NCI-H2029 treated with DMSO at 0.1 percent for 48 hours (cell line): ENCODE data around the gene SEMA5B.

ENCODE experiments used
- DNase-seq: peaks from one replicate; lab custom pipeline; 2025; lab: John Stamatoyannopoulos, UW

The SEMA5B gene

DNA sequence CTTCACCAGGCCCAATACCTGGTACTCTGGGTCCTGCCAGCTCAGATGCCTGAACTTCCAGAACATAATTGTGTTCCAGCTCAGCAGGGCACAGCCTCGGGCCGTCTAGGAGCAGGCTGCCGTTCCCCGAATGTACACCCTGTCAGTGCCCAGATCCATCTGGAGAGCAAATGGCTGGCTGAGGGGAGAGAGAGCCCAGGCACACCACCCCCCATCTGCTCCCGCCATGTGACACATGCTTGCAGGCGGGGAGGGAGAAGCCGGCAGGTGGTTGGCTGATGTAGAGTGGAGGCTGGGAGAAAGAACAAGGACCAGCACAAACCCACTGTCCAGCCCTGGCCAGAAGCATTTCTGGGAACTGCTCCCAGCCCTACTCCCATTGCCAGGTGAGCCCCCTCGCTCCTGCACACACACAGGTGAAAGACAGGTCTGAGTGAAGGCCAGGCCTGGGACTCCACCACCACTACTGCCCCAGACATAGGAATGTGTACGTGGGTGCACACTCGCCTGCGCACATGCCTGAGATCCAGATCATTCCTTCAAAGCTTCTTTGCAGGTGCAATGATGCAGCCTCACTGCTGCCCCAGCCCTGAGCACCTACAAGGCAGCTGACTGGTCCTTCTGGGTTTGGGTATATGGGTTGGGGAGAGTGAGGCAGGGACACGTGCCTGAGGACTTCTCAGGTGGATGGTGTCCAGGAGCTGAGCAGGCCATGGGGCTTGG lies 53.5 kb downstream of the SEMA5B start:
- DNase-seq, result no peak

DNA sequence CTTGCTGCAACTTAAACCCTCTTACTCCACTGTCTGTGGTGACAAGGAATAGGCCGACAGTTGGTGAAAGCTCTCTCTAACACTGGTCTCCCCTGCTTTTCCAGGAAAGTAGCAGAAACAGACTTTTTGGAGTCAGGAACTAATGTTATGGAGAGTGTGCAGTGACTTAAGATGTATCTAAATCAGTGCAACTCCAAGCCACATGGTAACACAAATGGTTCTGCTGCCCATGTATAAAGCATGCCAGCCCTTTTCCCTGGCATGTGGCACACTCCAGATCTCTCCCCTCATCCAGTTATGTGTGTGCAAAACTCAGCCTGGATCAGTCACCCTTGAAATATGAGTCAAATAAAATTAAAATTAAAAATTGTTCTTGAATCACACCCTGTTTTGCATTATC lies 55.4 kb downstream of the SEMA5B start:
- DNase-seq, result no peak

DNA sequence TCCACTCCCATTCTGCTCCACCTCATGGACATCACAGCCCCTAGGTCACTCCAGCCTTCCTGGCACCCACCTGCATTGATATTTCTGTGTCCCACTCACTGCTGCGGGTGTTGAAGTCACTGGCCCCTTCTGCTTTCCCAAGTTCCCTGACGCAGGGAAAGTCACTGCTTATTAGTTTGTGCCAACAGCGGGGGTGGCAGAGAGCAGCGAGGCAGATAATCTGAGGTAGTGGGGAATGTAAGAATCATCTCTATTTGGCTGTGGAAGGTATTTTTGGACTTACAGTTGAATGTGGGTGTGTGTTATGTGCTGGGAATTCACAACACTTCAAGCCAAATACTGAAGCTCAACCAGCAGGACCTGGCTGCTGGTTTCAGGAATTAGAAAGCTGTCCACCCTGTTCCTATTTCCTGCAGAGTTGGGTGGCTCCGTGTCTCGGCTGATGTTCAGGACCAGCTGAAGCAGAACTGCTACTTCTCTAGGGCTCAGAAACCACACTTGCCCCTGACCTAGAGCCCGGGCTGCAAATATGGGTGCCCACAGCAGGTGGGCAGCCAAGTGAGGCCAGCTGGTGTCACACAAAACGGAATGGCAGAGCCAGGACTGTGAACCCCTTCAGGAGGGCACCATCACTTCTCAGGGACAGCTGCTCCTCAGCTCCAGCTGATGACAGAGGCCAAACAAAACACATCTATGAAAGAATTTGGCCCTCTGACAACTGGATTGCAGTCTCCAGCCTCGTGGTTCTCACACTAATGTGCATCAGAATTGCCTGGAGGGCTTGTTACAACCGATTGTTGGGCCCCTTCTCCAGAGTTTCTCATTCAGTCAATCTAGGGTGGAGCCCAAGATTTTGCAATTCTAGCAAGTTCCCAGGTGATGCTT lies 57.7 kb downstream of the SEMA5B start:
- DNase-seq, result no peak

DNA sequence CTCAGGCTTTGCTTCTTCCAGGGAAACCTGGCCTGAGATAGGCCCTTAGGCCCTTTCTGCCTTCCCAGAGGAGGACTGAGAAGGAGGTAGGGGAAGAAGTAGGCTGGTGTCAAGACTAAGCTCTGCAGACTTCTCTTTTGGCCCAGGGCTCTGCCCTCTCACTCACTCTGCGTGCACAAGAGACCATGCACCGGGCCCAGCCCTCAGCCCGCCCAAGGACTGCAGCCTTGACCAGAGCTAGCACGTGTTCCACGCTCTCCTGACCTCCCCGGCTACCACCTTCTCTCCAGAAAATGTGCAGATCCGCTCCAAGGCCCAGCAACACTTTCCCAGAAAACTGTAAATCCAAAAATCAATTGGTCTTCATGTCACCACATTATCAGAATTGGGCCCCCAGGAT lies 59.8 kb downstream of the SEMA5B start:
- DNase-seq, result no peak

DNA sequence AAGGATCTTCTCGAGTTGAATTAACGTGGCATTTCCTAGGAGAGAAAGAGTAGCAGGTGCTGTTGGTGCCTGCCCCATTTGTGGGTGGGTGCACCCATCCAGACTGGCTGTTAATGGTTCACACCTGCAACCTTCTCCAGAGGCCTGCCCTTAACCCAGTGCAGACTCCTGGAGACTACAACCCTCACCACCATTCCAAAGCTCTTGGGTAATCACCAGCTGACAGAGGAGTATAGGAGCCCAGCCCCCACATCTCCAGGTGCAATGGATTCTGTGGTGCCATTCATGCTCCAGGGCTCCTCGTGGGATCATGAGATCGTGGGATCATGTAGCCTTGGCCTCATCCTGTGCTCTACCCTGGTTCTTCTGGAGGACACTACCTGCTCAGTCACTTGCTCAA lies 60.2 kb downstream of the SEMA5B start:
- no peak for DNase-seq

DNA sequence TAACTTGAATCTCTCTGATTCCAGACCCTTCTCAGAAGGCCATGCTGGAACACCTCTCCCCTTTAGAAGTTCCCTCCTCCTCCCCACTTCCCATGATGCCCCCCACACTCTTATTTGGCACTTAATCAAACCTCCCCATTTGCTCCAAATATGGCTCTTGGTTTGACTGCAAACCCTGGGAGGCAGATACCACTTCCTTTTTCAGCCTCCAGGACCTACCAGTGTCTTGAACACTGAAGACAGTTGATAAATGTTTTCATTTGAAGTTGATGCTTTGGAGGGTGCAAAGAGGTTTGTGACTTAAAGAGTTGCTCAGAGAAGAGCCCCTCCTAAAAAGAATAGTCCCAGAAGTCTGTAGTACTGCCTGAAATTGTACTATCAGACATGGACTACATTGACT lies 61.5 kb downstream of the SEMA5B start:
- no peak for DNase-seq

DNA sequence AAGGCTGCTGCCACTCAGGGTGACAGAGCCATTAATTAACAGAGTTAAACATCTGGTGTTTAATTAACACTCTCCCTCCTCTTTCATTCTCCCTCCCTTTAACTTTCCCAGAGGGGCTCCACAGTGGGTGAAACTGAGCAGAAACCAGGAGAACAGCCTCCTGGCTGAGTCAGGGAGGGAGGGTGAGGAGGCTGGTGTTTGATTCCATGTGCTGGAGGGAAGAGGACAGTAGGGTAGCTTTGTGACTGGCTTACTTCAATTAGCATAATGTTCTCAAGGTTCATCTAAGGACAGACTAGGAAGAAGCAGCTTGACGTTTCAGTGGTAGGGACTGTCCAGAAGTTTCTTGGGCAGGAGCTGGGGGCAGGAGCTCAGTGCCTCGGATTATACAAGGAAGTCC lies 62.8 kb downstream of the SEMA5B start:
- no peak for DNase-seq

DNA sequence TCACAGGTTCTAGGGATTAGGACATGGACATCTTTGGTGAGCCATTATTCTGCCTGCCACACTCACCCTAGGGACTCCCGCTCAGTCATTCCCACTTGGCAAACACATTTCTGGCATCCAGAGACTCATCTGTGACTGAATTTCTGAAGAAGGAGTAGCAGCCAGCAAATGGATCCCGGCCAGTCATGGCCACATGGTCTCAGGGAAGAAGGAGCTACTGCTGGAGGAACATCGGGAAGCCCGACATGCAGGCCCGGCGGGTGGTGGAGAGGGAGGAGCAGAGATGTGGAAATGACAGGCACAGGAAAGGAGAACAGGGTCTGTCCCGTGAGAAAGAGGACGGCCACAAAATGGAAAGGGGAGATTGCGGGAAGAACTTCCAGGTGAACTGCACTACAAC lies 65.4 kb downstream of the SEMA5B start:
- DNase-seq, result no peak

DNA sequence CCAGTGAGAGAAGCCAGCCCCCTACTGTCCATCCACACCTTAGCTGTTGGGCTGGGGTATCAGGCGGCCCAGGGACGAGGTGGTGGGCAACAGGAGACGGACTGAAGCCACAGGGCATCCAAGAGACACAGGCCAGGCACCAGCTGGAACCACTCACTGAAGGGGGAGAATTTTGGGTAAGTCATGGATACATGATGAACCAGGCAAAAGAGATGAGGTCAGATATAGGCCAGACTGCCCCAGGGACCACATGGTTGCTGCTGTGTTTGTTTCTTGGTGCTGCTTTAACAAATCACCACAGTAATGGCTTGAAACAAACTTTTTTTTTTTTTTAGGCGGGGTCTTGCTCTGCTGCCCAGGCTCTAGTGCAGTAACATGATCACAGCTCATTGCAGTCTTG lies 66.4 kb downstream of the SEMA5B start:
- no peak for DNase-seq

DNA sequence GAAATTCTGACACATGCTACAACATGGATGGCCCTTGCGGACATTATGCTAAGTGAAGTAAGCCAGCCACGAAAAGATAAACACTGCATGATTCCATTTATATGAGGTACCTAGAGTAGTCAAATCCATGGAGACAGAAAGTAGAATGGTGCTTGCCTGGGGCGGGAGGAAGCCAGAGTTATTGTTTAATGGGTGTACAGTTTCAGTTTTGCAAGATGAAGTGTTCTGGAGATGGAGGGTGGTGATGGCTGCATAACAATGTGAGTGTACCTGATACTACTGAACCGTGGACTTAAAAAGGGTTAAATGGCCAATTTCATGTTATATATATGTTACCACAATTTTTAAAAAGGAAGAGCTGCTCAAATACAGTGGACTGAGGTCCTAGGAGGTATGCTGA lies 66.9 kb downstream of the SEMA5B start:
- no peak for DNase-seq

DNA sequence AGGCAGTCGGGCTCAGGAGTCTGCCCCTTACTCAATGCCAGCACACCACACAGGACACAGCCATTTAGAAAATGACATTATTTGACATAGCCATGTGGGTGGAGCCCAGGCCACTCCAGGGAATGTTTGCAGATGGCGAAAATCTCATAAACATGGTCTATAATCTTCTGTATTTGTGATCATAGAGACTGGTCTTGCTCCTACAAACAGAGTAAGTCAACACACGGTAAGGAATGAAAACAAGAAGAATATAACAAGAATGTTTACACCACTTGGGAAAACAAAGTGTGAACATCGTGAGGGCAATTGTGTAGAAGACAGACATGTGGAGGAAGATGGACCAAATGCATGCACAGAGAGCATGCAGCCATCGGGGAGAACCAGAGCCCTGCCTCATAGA lies 68.2 kb downstream of the SEMA5B start:
- no peak for DNase-seq

DNA sequence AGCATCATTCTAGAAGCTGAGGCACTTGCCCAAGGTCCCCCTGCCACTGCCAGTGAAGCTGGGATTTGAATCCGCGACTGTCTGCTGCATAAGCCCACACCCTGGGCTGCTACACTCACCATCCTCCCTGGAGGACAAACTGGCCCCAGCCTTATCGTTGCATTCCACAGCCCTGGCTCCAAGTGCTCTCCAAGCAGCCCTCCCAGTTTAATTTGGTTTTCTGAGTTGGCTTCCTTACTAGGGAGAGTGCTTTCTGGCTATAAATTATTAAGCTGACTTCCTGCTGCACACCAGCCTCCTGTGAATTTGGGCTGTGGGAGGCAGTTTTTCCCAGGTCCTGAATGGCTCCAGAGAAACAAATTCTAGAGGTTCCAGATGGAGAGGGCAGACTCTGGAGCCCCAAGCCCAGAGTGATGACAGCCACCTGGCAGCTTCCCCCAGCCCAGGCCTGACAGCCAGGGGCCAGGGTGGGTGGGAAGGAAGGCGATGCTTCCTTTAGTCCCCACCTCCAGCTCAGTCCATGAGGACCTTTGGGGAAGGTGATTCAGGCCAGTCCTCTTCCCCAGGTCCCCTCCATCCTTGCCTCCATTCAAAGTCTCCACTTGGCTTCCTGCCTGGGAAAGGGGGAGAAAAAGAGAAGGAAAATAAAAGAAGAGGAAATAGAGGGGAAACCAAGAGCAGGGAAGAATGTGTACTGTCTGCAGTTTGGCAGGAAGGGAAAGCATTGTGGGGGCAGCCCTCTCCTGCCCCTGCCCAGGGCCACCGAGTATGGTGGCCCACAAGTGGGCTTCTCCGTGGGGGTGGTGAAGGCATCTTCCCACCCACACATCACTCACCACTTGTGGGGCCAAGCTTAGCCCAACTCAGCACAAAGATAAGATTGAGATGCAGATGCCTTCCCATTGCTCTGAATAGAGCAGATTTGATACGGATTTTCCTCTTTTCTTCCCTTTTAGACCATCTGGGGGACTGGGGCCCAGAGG lies 69.6 kb downstream of the SEMA5B start:
- DNase-seq, result no peak

DNA sequence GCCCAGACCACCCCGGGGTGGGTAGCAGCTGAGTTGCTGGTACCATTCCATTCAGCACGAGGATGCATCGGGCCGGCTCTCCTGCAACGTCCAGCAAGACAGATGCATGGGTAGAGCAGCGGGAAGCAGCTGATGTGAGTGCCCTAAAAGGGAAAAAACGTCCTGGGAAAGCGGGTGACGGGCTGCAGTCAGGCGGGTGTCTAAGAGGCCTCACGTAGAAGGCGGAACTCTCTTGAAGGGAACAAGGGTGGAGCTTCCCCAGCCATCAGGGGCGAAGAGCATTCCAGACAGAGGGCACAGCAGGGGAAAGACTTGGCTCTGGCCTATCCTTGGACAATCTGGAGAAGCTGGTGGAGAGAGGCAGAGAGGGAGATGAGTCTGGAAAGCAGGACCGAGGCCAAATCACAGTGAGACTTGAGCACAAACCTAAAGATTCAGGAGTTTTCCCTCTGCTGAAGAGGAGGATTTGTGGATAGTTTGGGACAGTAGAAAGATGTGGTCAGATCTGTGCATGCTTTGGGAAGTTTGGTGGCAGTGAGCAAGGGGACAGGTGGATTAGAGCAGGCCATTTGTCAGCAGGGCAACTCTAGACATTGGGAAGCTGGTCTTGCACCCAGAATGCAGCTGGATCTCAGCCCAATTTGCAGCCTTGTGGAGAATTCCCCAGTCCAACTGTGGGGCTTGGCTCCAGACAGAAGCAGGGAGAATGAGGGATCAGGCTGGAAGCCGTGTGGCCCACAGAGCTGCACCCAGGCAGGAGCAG lies 70.7 kb downstream of the SEMA5B start:
- DNase-seq, result no peak

DNA sequence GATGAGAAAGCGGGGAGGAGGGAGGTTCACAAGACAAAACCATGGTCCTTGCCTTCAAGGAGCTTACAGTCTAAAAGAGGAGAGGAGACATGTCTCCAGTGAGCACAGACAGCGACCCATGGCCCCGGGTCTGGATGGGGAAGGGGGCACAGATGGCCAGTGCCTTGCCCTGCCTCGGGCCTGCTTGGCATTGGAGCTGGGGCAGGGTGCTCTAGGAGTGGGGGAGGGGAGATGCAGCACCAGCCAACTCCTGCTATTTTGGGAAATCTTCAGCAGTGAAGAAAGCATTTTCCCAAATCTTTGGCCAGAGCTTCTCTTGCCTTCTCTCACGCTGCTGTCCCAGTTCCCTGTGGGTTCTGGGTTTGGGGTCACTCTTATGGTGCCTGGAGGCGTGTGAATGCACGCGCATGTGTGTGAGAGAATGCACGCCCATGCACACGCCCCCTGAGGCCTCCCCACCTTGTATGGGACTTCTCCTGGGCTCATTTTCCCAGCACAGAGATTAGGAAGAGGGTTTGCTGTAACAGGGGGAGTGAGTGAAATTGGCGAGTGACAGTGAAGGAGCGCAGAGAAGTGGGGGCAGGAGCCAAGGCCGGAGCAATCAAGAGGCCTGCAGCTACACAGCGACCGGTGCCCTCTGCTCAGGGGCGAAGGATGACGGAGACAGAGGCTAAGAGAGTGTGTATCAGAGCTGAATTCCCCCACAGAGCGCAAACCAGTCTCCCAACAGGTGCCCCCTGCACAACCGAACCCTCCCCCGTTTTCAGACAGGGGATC lies 71.5 kb downstream of the SEMA5B start:
- no peak for DNase-seq

DNA sequence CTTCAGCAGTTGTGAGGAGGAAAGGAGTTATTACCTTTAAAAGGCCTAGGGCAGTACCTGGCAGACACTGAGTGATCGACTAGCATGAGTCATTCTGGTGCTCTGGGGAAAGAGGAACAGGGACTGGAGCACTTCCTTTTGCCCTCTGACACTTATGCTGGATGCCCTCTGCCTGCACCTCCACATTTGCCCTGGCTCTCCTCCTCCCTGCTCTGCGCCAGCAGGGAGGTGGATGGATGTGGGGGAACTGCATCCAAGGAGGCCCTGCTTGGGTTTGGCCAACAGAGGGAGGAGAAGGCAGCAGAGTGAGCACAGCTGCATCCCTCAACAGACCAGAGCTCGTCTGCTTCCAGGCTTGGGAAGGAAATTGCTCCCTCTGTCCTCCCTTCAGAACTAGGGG lies 75.0 kb downstream of the SEMA5B start:
- DNase-seq, result no peak

DNA sequence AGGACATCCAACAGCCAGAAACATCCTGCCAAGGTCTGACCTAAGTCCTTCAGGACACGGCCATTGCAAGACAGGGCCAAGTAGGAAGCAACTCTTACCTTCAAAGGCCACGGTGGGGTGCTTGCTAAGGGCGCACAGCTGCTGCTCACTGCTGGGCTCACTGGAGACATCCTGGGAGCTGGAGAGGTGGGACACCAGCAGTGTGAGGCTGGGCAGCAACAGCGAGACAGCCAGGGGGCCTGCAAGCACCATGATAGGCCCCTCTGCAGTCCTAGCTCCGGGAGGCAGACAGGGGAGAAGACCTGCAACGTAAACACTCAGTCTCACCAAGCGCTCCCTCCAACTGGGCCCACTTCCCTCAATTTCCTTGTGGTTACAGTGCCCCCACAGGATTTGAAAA lies 79.2 kb downstream of the SEMA5B start:
- no peak for DNase-seq

DNA sequence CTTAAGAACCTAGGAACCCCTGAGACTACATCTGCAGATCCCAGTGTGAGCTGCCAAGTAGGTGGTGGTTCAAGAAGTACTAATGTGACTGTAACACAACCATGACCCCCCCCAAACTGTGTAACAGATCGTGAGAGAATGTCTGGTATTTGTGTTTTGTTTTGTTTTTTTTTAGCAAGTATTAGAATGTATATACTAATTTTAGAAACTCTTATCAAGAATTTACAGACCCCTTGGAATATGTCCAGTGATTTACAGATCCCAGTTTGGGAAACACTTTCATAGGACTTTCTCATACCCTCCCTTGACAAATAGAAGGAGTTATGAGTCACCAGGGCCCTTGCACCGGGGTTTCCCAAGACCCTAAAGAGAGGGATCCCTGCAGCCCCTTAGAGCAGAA lies 79.8 kb downstream of the SEMA5B start:
- no peak for DNase-seq

DNA sequence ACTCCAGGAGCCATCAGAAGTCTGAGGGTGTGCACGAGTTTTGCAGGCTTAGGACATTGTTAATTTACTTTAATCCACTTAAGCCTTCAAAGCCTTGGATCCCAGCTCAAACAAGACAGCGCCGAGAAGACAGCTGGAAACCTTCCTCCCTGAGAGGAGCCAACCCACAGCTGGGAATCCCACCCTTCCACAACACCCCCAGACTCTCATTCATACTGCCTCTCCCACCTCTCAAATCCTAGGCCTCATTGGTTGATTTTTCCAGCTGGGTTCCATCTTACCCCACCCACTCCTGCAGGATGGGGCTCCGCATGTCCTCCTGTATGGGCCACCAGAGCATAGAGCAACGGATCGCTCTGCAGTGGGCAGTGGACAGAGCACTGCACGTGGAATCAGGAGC lies 80.4 kb downstream of the SEMA5B start:
- no peak for DNase-seq

DNA sequence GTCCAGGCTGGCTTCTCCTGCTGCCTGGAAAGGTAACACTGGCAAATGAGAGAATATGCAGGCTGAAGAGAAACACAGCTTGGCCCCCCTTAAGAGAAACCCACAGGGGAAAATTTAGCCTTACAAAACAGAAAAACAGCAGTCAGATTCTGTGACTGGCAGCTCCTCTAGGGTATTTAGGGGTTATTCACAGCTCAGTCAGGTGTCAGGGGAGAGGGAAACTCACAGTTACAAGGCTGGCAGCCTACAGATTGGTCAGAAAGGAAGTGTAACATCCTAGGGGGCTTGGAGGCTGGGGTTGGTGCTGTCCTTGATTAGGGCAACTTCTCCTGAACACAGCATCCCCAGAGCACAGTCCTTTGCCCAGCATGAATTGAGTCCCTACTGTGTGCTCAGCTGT lies 81.4 kb downstream of the SEMA5B start:
- DNase-seq, result no peak

DNA sequence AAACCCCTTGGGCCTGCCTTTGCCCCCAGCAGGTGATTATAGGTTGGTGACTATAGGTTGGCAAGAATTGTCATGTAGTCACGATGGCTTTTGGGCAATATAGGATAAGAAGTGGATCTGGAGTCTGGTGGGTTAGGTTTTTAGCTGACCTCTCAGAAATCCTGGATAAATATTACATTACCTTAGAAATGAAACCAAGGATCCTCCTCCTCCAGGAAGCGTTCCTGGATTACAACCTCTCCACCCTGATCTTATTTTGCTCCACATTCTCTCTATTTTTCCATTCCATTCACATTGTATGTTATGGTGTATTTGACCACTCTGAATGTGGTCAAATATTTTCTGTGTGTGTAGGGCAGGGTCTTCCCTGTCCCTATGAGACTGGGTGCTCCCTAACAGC lies 82.3 kb downstream of the SEMA5B start:
- no peak for DNase-seq

DNA sequence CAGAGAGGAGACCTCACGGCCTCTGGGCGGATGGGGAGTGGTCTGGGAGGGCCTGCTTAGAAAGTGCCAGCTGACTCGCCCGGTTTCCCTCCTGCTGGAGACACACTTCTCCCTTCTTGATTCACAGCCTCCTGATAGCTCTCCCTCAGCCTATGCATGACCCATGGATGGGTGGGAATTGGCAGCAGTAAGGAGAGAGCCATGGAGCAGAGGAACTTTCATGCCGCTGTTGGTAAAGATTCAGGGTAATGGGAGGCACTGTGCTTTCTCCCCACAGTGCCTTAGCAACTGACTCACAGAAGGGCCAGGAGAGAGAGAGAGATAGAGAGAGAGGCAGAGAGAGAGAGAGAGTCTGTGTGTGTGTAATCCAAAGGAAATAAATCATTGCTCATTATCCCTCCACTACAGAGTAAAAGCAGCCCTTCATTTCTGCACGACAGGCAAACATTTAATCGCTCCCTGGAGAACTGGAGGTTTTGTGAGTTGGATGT lies 82.8 kb downstream of the SEMA5B start:
- no peak for DNase-seq
